Transverse colon (tissue), 4 donors: ENCODE data around the gene URGCP.

ENCODE experiments used
- CTCF ChIP-seq, 5 experiments: fragments of 200-600 bp in 3 of 5; fragments of 450-650 bp in 2 of 5; sonication (generic) in 3 of 5; IDR thresholded peaks; 1 replicate in 2 of 5; 2 replicates in 3 of 5; pipeline ENCODE4 v1.5.1; 2016 to 2017; ENCODE audit warnings: antibody characterized with exemption in 5 of 5, inconsistent platforms in 3 of 5, mild to moderate bottlenecking in 2 of 5, moderate library complexity in 1 of 5
- EP300 ChIP-seq: sonication (generic); formaldehyde crosslinking; IDR thresholded peaks from one replicate; pipeline ENCODE4 v1.6.1; 2017; ENCODE audit warnings: antibody characterized with exemption, low read depth
- POLR2A ChIP-seq: fragments of 450-650 bp; IDR thresholded peaks from one replicate; pipeline ENCODE4 v1.6.1; 2016; ENCODE audit warnings: antibody characterized with exemption, mild to moderate bottlenecking, moderate library complexity
- POLR2AphosphoS5 ChIP-seq, 3 donors: sonication (generic); formaldehyde crosslinking; IDR thresholded peaks; one replicate each; pipeline ENCODE4 v1.6.1; 2016; ENCODE audit warnings: antibody characterized with exemption in 3 of 3

GRCh38 chr7:43834463-43835251, 71.7 kb downstream of the URGCP start:
- TF ChIP-seq CTCF (IDR thresholded peaks at IDR 0.05), result no peak
- no peak for TF ChIP-seq POLR2A
- no peak for TF ChIP-seq POLR2AphosphoS5 (IDR thresholded peaks at IDR 0.05)
- no peak for TF ChIP-seq EP300
